Activated CD8-positive, alpha-beta T cell treated with anti-CD3 and anti-CD28 coated beads, Interleukin-2, amount 10 ng/mL, durations not matched to agents 7 days and 5 days (primary cell): ENCODE measurements around the gene CTCFL. TPM values are rescaled to one million over a fixed set of nuclear protein-coding genes. Genes with fewer than 3 reads are reported as not detected.

Experiments
- ATAC-seq: fragments of 150-1000 bp; cut with Tn5 transposase; one replicate; pipeline ENCODE4 v1.10.0; 2021; ENCODE audit warnings: moderate library complexity
- CTCF ChIA-PET: fragments of 350-600 bp; sonication (Branson Sonifier 250); formaldehyde crosslinking; loops from one replicate; lab custom pipeline; 2021; ENCODE audit warnings: antibody characterized with exemption; lab: Charles Lee
- POLR2A ChIA-PET: fragments of 350-600 bp; sonication (Branson Sonifier 250); formaldehyde crosslinking; loops from one replicate; lab custom pipeline; 2021; ENCODE audit warnings: antibody characterized with exemption; lab: Charles Lee
- DNase-seq: peaks from one replicate; pipeline ENCODE4 v3.0.0-alpha.2; 2020
- H3K27ac Mint-ChIP-seq: one replicate; pipeline ENCODE4 v1.8.0; 2021; ENCODE audit warnings: mild to moderate bottlenecking, mixed read lengths
- H3K27me3 Mint-ChIP-seq: one replicate; pipeline ENCODE4 v1.8.0; 2021; ENCODE audit warnings: low read depth, mixed read lengths
- H3K36me3 Mint-ChIP-seq: one replicate; pipeline ENCODE4 v1.8.0; 2021; ENCODE audit warnings: low read depth, mixed read lengths
- H3K4me1 Mint-ChIP-seq: one replicate; pipeline ENCODE4 v1.8.0; 2021; ENCODE audit warnings: low read depth, mixed read lengths
- H3K4me3 Mint-ChIP-seq: one replicate; pipeline ENCODE4 v1.8.0; 2021; ENCODE audit warnings: mild to moderate bottlenecking, mixed read lengths
- H3K9me3 Mint-ChIP-seq: one replicate; pipeline ENCODE4 v1.8.0; 2022; ENCODE audit warnings: mixed read lengths; ENCODE audit not compliant: insufficient read depth
- total RNA-seq, 2 experiments: library from RNA; stranded (reverse); gene quantifications; one replicate each; pipeline ENCODE4 v1.2.3, GENCODE V29; 2021

CTCFL gene
- total RNA-seq, 2 experiments from 2014 or later: not detected

GRCh38 chr20:57464642-57465211 lies 60.2 kb downstream of the CTCFL start:
- ChIA-PET CTCF (interaction anchor here (0.8 to 2.2 kb wide), 3 partner anchors 9 to 66 kb away, joined by 3 to 5 read pairs (median 4); no protein-coding TSS in a partner anchor), POLR2A (interaction anchor here (0.6 kb wide), 1 partner anchor 100 kb away, joined by 3 read pairs; no protein-coding TSS in a partner anchor)
- H3K4me3 Mint-ChIP-seq: no peak overlapping the region
- H3K36me3 Mint-ChIP-seq: no peaks in the 10 kb centered on the region
- peaks cover 2% of the 10 kb centered on the region for H3K4me1 Mint-ChIP-seq
- no peaks in the 10 kb centered on the region for H3K27me3 Mint-ChIP-seq
- peak; percentile 55 for ATAC-seq
- no peak overlapping the region for H3K27ac Mint-ChIP-seq
- no peaks in the 10 kb centered on the region for H3K9me3 Mint-ChIP-seq
- no peak for DNase-seq

DNA sequence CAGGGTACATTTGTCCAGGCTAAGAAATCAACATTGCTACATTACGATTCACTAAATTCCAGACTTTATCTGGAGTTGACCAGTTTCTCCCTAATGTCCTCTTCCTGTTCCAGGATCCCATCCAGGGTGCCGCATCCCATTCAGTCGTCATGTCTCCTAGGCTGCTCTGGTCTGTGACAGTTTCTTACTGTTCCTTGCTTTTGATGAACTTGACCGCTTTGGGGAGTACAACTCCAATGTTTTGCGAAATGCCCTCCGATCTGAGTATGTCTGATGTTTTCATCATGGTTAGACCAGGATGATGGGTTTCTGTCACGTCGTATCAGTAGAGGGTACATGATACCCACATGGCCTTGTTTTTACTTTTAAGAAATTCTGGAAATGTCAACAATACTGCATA lies 62.2 kb downstream of the CTCFL start:
- Mint-ChIP-seq H3K9me3 (no peaks in the 10 kb centered on the region), H3K27me3 (peaks cover 5% of the 10 kb centered on the region), H3K27ac (no peak overlapping the region), H3K4me1 (peaks cover 2% of the 10 kb centered on the region), H3K4me3 (no peak overlapping the region), H3K36me3 (no peaks in the 10 kb centered on the region)
- no peak for DNase-seq
- no peak for ATAC-seq
- POLR2A ChIA-PET: no interaction called here
- CTCF ChIA-PET: interaction anchor here (2.2 kb wide), 1 partner anchor 7 kb away, joined by 4 read pairs; no protein-coding TSS in a partner anchor

GRCh38 chr20:57461726-57462125 lies 63.2 kb downstream of the CTCFL start:
- no peaks in the 10 kb centered on the region for H3K9me3 Mint-ChIP-seq
- H3K27ac Mint-ChIP-seq: no peak overlapping the region
- H3K27me3 Mint-ChIP-seq: peaks cover 5% of the 10 kb centered on the region
- ChIA-PET CTCF (no interaction called here), POLR2A (no interaction called here)
- H3K4me3 Mint-ChIP-seq: no peak overlapping the region
- no peaks in the 10 kb centered on the region for H3K36me3 Mint-ChIP-seq
- H3K4me1 Mint-ChIP-seq: peaks cover 2% of the 10 kb centered on the region
- DNase-seq: no peak
- ATAC-seq: no peak

DNA sequence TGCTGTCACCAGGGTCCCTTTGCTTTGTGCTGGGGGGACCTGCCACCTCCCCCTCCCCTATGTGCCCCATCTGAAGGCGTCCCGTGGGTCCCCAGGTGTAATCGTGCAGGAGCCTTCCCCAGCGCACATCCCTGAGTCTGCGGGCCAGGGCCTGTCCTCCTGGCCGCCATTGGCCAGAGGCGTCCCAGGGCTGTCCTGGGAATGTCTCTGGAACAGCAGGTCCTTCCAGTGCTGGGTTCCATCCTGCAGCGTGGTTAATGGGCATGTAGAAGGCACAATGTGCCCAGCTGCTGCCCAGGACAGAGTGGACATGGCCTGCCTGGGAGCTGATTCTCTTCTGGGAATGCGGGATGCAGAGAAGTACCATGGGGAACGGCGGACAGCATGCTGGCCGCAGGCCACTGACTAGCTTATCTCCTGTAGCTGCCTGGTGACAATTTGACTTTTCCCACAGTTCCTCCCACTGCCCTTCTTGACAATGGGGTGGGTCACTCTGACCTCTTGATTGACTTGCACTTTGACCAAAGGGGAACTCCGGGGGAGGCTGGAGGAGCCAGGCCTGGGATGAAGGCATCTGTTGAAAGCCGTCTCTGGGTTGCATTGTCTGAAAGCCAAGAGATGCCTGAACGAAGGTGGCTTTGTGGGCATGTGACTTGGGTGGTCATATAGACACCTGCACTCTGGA lies 64.0 kb downstream of the CTCFL start:
- no peaks in the 10 kb centered on the region for H3K36me3 Mint-ChIP-seq
- DNase-seq: no peak
- no peaks in the 10 kb centered on the region for H3K9me3 Mint-ChIP-seq
- H3K4me3 Mint-ChIP-seq: no peak overlapping the region
- ATAC-seq: no peak
- H3K27ac Mint-ChIP-seq: no peak overlapping the region
- H3K4me1 Mint-ChIP-seq: peaks cover 2% of the 10 kb centered on the region
- POLR2A ChIA-PET: no interaction called here
- CTCF ChIA-PET: no interaction called here
- peaks cover 7% of the 10 kb centered on the region for H3K27me3 Mint-ChIP-seq

- DNase-seq (no peak), ATAC-seq (no peak)
- POLR2A ChIA-PET: no interaction called here
- Mint-ChIP-seq H3K36me3 (no peaks in the 10 kb centered on the region), H3K4me1 (peaks cover 2% of the 10 kb centered on the region), H3K27me3 (peaks cover 7% of the 10 kb centered on the region), H3K4me3 (no peak overlapping the region), H3K9me3 (no peaks in the 10 kb centered on the region), H3K27ac (peak overlapping the region; percentile 25)
- CTCF ChIA-PET: no interaction called here
Measured at GRCh38 chr20:57459897-57460296, 65.0 kb downstream of the CTCFL start.

DNA sequence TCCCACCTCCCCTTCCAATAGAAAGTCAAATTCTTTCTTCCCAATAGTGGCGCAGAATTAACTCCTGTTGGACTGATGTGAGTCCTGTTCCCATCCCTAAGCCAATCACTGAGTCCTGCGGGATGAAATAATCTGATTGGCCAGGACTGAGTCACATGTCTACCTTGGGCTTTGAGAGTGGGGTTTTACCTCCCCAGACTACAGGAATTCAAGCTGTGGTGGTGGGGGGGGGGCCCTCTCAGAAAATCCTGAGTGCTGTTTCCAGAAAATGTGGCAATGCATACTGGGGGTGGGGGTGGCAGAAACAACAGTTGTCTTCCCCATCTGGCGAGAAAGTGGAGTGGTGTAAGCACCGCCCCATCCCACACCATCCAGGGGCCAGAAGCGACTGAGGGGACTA lies 65.7 kb downstream of the CTCFL start:
- Mint-ChIP-seq H3K4me1 (peaks cover 2% of the 10 kb centered on the region), H3K27me3 (peaks cover 11% of the 10 kb centered on the region), H3K36me3 (no peaks in the 10 kb centered on the region), H3K4me3 (no peak overlapping the region), H3K9me3 (no peaks in the 10 kb centered on the region), H3K27ac (no peak overlapping the region)
- ATAC-seq (no peak), DNase-seq (no peak)
- ChIA-PET POLR2A (no interaction called here), CTCF (no interaction called here)

DNA sequence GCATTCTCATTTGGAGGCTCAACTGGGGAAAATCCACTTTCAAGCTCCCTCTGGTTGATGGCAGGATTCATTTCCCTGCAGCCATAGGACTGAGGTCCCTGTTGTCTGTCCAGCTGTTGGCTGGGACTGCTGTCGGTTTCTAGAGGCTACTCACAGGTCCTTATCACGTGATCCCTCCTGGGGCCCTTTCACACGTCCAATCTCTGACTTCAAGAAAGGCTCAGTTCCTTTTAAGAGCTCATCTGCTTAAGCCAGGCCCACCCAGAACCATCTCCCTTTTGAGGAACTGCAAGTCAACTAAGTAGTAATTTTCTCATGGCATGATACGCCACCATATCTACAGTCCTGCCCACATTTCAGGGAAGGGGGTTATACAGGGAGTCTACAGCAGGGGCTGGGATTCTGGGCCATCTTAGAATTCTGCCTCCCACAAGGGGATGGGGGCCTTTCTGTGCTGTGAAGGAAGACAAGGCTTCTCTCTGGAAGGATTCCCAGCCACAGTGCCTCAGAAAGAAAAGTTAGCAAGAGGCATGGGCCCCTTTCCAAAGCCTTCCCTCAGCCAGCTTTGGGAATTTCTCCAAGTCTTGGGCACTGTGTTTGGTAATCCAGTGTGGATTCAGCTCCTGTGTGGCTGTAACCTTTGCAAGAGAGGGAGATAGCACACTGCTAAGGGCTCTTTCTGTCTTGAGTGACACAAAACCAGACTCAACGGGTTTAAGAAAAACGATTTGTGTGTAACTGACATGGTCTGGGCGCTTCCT lies 66.4 kb downstream of the CTCFL start:
- Mint-ChIP-seq H3K27me3 (peaks cover 14% of the 10 kb centered on the region), H3K4me1 (no peaks in the 10 kb centered on the region), H3K4me3 (no peak overlapping the region), H3K36me3 (no peaks in the 10 kb centered on the region), H3K9me3 (no peaks in the 10 kb centered on the region), H3K27ac (no peak overlapping the region)
- POLR2A ChIA-PET: no interaction called here
- CTCF ChIA-PET: no interaction called here
- no peak for ATAC-seq
- DNase-seq: no peak

DNA sequence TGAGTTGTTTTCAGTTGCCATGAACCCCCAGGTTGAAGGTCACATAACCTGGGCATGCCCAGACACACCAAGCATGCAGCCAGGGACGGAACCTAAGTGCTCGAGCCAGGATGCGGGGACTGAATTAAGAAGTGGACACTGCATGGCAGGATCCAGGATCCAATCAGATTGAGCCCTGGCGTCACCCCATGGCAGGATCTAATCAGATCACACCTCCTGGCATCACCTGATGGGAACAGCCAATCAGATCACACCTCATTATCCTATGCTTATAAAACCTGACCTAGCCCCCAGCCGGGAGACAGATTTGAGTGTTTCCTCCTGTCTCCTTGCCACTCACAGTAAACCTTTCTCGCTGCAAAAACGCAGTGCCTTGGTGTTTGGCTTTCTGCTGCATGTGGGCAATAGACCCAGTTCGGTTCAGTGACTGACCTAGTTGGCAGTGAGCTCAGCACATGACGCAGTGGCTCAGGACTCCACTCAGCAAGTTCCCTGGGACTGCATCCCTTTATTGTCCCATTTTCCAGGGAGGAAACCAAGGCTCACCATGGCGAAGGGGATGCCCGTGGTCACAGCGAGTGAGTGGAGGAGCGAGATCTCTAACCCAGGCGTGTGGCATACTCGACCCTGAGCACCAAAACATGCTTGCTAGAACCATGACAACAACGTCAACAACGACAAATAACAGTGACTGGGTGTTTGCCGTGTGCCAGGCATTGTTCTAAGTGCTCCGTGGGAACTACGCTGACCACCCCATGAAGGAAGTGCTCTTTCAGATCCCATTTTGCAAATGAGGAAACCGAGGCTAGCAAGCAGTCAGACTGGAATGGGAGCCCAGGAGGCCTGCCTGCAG lies 67.5 kb downstream of the CTCFL start:
- ATAC-seq (no peak), DNase-seq (no peak)
- H3K4me1 Mint-ChIP-seq: peaks cover 5% of the 10 kb centered on the region
- peaks cover 14% of the 10 kb centered on the region for H3K27me3 Mint-ChIP-seq
- ChIA-PET CTCF (no interaction called here), POLR2A (no interaction called here)
- H3K36me3 Mint-ChIP-seq: no peaks in the 10 kb centered on the region
- no peak overlapping the region for H3K4me3 Mint-ChIP-seq
- no peaks in the 10 kb centered on the region for H3K9me3 Mint-ChIP-seq
- no peak overlapping the region for H3K27ac Mint-ChIP-seq

DNA sequence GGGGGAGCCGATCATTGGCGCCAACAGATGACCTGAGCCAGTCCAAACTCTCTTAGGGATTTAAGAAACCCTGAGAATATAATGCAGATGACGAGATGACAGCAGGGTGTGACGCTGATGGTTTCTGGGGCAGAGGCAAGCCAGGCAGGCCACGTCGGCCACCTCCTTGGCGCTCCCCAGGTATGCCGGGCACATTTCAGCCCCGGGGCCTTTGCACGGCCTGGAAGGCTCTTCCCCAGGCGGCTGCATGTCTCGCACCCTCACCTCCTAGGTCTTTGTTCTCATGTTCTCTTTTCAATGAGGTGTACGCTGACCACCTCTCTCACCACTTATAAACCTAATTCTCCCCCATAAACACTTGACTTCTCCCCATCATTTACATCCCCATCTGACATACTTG lies 68.8 kb downstream of the CTCFL start:
- Mint-ChIP-seq H3K27ac (no peak overlapping the region), H3K4me1 (peaks cover 19% of the 10 kb centered on the region), H3K9me3 (no peaks in the 10 kb centered on the region), H3K4me3 (no peak overlapping the region), H3K27me3 (peaks cover 14% of the 10 kb centered on the region), H3K36me3 (no peaks in the 10 kb centered on the region)
- POLR2A ChIA-PET: no interaction called here
- ATAC-seq: no peak
- DNase-seq: no peak
- CTCF ChIA-PET: interaction anchor here (1.2 kb wide), 1 partner anchor 8 kb away, joined by 4 read pairs; no protein-coding TSS in a partner anchor

DNA sequence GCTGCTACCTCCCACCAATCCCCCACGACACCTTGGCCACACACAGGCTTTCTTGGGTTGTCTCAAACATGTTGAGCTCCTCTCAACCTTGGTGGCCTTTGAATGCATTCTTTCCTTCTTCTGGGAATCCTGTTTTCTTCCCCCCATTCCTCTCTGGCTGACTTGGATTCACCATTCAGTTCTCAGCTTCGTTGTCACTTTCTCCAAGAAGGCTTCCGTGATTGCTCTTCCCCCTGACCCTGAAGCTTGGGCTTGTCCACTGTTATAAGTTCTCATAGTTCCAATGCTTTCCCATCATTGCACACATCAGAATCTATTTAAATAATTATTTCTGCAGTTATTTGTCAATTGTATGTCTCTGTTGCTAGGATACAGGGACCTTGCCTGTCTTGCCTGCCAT lies 69.6 kb downstream of the CTCFL start:
- Mint-ChIP-seq H3K9me3 (no peaks in the 10 kb centered on the region), H3K4me1 (peaks cover 26% of the 10 kb centered on the region), H3K27ac (no peak overlapping the region), H3K4me3 (no peak overlapping the region), H3K36me3 (no peaks in the 10 kb centered on the region), H3K27me3 (peaks cover 14% of the 10 kb centered on the region)
- ATAC-seq (no peak), DNase-seq (no peak)
- ChIA-PET POLR2A (interaction anchor here (0.9 kb wide), 1 partner anchor 57 kb away, joined by 5 read pairs; no protein-coding TSS in a partner anchor), CTCF (interaction anchor here (0.8 to 1.2 kb wide), 2 partner anchors 9 to 32 kb away, joined by 3 to 4 read pairs; no protein-coding TSS in a partner anchor)
